ENCODE results near the gene ANKS1B.

Gene ANKS1B

DNA sequence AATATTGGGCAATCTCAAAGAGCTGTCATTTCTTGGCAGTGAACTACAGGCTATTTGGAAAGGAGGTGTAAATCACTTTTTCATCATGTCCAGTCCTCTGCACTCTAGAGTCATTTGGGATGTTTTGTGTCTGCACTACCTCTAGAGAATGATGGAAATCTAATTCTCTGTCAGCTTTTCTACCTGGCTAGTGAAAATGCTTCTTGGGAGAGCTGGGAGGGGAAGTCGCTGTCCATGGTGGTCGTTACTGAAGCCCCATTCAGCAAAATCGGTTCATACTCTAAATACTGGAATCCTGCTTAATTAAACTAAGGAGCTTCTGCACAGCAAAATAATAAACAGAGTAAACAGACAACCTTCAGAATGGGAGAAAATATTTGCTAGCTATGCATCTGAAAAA, 1087.8 kb downstream of the ANKS1B start:
- no peak overlapping the region for H3K27ac ChIP-seq
- POLR2A ChIA-PET (ENCODE audit: low non-redundant PET), result no interaction called here
- CTCF ChIA-PET, result interaction anchor here (0.5 kb wide), 1 partner anchor 58 kb away, joined by 3 read pairs; no protein-coding TSS in a partner anchor
- no peak for DNase-seq (ENCODE audit: low spot score)
- TF ChIP-seq, protein P1, sequence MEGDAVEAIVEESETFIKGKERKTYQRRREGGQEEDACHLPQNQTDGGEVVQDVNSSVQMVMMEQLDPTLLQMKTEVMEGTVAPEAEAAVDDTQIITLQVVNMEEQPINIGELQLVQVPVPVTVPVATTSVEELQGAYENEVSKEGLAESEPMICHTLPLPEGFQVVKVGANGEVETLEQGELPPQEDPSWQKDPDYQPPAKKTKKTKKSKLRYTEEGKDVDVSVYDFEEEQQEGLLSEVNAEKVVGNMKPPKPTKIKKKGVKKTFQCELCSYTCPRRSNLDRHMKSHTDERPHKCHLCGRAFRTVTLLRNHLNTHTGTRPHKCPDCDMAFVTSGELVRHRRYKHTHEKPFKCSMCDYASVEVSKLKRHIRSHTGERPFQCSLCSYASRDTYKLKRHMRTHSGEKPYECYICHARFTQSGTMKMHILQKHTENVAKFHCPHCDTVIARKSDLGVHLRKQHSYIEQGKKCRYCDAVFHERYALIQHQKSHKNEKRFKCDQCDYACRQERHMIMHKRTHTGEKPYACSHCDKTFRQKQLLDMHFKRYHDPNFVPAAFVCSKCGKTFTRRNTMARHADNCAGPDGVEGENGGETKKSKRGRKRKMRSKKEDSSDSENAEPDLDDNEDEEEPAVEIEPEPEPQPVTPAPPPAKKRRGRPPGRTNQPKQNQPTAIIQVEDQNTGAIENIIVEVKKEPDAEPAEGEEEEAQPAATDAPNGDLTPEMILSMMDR (conservative IDR thresholded peaks at IDR 0.05; ENCODE audit: low read depth), result no peak

DNA sequence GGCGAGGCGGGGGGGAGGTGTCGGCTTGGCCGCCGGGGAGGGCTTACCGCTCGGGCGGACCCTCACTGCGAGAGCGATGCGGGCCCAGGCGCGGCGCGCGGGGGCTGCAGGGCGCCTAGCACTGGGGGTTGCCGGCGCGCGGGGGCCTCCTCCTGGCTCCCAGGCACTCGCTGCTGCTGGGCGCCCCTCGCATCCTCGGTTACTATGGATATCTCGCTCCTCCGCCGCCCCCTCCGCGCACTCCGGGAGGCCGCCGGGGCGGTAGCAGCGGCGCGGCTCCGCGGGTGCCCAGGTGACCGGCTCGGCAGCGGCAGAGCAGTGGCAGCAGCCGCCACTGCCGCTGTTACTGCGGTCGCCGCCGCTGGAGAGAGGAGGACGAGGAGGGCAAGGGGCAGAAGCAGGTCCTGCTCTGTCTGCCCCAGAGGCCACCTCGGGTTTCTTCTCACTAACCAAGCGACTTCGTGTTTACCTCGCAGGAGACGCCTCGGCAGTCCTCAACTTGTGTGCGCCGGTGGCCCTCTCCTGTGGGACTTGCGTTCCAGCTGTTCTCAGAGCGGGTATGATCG, 1089.6 kb downstream of the ANKS1B start:
- ChIA-PET CTCF (no interaction called here), POLR2A (ENCODE audit: low non-redundant PET) (no interaction called here)
- TF ChIP-seq, protein P1 (conservative IDR thresholded peaks at IDR 0.05; ENCODE audit: low read depth), result no peak
- H3K27ac ChIP-seq, result no peak overlapping the region
- no peak for DNase-seq (ENCODE audit: low spot score)

DNA sequence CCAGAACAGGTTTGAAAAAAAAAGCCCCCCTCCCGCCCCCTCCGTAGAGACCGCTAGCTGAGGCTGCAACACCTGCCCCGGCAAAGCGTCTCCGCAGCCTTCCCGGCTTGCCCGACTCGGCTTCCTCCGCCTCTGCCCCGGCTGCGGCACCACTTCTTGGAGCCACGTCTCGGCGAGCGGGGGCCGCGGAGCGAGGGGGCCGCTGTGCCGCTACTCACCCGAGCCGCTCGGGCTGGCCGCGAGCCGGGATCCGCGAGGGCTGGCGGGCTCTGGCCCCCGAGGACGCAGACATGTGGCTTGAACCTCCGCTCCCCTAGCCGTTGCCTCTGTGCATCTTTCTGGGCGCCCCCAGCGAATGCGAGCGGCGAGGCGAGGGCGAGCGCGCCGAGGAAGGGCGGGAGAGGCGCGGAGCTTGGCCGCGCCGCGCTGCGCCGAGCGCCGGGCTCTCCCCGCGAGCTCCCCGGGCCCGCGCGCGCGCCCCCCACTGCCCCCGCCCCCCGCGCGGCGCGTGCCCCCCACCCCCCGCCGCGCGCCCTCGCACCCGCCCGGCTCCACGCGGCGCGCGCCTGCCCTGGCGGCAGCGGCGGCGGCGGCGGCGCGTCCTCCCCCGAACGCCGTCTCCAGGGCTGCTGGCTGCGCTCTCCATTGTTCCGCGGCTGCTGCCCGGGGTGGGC, 1090.2 kb downstream of the ANKS1B start:
- POLR2A ChIA-PET (ENCODE audit: low non-redundant PET), result no interaction called here

DNA sequence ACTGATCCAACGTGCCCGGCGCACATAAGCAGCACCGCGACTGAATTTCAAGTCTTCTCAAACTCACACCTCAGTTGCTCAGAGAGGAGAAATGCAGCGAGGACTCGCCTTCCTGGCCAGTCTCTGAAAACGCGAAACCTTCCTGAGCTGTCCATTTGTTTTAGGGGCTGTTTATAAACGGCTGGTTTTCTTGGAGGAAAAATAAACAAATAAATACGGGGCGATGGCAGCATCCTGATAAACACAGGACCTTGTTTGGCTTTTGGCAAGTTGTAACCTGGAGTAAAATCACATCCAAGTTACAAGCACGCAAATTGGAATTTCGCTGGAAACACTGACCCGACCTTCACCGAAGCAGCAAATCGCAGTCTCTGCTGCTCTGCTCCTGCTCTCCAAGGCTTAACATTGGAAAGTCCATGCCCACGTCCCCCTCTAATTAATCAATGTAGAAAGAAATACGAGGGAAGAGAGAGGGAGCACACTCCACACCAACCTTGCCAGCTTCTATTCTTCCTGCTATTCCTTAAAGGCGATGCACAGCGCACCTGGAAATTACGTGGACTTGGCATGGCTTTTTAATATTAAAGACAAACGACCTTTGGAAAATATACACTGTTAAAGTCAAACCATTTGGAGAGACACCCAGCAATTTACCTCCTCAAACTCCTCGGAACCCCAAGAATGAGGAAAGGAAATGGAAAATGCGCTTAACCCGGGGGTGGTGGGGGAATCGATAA, 1090.9 kb downstream of the ANKS1B start:
- ChIA-PET POLR2A (ENCODE audit: low non-redundant PET) (no interaction called here), CTCF (interaction anchor here (0.6 to 0.7 kb wide), 2 partner anchors 19 to 20 kb away, joined by 3 read pairs; no protein-coding TSS in a partner anchor)
- H3K27ac ChIP-seq, result no peak overlapping the region
- TF ChIP-seq, protein P1 (conservative IDR thresholded peaks at IDR 0.05; ENCODE audit: low read depth), result no peak
- no peak for DNase-seq (ENCODE audit: low spot score)

More for the DNA sequence above, 1090.2 kb downstream of the ANKS1B start:
- no peak for DNase-seq (ENCODE audit: low spot score)
- TF ChIP-seq, protein P1 (conservative IDR thresholded peaks at IDR 0.05; ENCODE audit: low read depth), result no peak
- CTCF ChIA-PET, result no interaction called here
- no peak overlapping the region for H3K27ac ChIP-seq

DNA sequence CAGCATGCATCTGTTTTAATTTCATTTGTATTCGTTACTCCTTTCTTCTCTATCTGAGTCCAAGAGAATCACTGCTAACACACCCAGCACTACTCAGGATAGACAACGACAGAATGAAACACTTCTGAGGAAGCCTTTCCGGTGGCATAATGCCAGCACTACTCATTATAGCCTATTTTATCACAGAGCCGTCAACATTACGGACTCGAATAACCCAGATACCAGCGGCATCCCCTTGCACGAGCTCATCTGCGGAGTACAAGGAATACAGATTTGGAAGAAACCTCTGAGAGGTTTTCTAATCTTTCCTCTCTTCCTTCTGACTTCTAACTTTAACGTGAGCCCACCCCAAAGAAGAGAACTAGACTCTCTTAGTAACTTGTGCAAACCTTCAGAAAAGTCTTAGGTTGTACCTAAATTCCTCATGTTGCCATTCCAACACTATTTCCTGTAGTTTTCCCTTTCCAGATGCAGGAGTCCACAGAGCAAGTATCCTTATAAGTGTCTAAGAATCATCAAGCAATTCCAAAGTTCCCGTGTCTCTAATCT, 1091.5 kb downstream of the ANKS1B start:
- CTCF ChIA-PET, result interaction anchor here (0.6 to 0.7 kb wide), 2 partner anchors 18 to 20 kb away, joined by 3 read pairs; no protein-coding TSS in a partner anchor
- TF ChIP-seq, protein P1 (conservative IDR thresholded peaks at IDR 0.05; ENCODE audit: low read depth), result no peak
- POLR2A ChIA-PET (ENCODE audit: low non-redundant PET), result no interaction called here

DNA sequence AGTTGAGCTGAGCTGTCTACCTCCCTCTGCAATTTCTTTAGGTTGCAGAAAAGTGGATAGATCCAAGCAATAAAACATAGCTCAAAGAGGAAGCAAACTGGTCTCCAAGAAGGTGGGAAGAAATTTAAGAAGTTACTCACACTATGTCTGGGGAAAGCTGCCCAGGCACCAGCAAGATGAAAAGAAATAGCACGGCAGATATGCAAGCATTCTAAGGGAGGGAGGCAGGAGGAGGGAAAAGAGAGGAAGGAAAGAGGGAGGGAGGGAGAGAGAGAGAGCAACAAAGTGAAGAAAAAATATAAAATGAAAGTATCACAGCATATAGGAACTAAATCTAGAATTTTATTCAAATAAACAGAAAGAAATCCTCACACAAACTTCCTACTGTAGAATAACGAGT, 1099.0 kb downstream of the ANKS1B start:
- ChIA-PET CTCF (interaction anchor here (0.5 kb wide), 1 partner anchor 113 kb away, joined by 3 read pairs; no protein-coding TSS in a partner anchor), POLR2A (ENCODE audit: low non-redundant PET) (no interaction called here)
- DNase-seq (ENCODE audit: low spot score), result no peak
- TF ChIP-seq, protein P1 (conservative IDR thresholded peaks at IDR 0.05; ENCODE audit: low read depth), result no peak
- H3K27ac ChIP-seq, result no peak overlapping the region

More for the DNA sequence above, 1091.5 kb downstream of the ANKS1B start:
- no peak for DNase-seq (ENCODE audit: low spot score)
- no peak overlapping the region for H3K27ac ChIP-seq
